HUES6 (cell line): ENCODE results near the gene TMEM82.

Source experiments
- H3K27ac ChIP-seq: 2 replicates; pipeline ENCODE4 v1.7.0; 2013; ENCODE audit warnings: low read depth, mild to moderate bottlenecking, low read length, inconsistent platforms
- H3K27me3 ChIP-seq: 2 replicates; pipeline ENCODE4 v1.6.1; 2013; ENCODE audit warnings: low read length; ENCODE audit not compliant: control insufficient read depth, insufficient read depth
- H3K36me3 ChIP-seq: 2 replicates; pipeline ENCODE4 v1.6.1; 2013; ENCODE audit warnings: low read length; ENCODE audit not compliant: control insufficient read depth, insufficient read depth
- H3K4me1 ChIP-seq: 2 replicates; pipeline ENCODE4 v1.6.1; 2013; ENCODE audit warnings: low read length; ENCODE audit not compliant: control insufficient read depth, insufficient read depth
- H3K4me3 ChIP-seq: 2 replicates; pipeline ENCODE4 v1.5.1; 2013; ENCODE audit warnings: low read depth, low read length
- H3K9ac ChIP-seq: one replicate; pipeline ENCODE4 v1.6.1; 2013; ENCODE audit warnings: mild to moderate bottlenecking, low read length
- H3K9me3 ChIP-seq: 2 replicates; pipeline ENCODE4 v1.6.1; 2013; ENCODE audit warnings: low read depth, low read length; ENCODE audit not compliant: control insufficient read depth, insufficient read depth

TMEM82 gene

GRCh38 chr1:15722411-15722810, 19.9 kb upstream of the TMEM82 start:
- no peaks in the 10 kb centered on the region for H3K9me3 ChIP-seq
- no peaks in the 10 kb centered on the region for H3K4me1 ChIP-seq
- H3K27ac ChIP-seq: no peak overlapping the region
- no peaks in the 10 kb centered on the region for H3K27me3 ChIP-seq
- H3K9ac ChIP-seq: no peak overlapping the region
- no peak overlapping the region for H3K4me3 ChIP-seq
- H3K36me3 ChIP-seq: peaks cover 74% of the 10 kb centered on the region

GRCh38 chr1:15722836-15723532, 19.3 kb upstream of the TMEM82 start:
- peaks cover 74% of the 10 kb centered on the region for H3K36me3 ChIP-seq
- no peak overlapping the region for H3K9ac ChIP-seq
- H3K4me1 ChIP-seq: no peaks in the 10 kb centered on the region
- H3K4me3 ChIP-seq: no peak overlapping the region
- no peaks in the 10 kb centered on the region for H3K9me3 ChIP-seq
- H3K27ac ChIP-seq: no peak overlapping the region; the same call in 1 of the 2 replicates
- H3K27me3 ChIP-seq: no peaks in the 10 kb centered on the region

- Histone ChIP-seq H3K27me3 (no peaks in the 10 kb centered on the region), H3K4me1 (no peaks in the 10 kb centered on the region), H3K36me3 (peaks cover 75% of the 10 kb centered on the region), H3K9ac (no peak overlapping the region), H3K9me3 (no peaks in the 10 kb centered on the region), H3K27ac (no peak overlapping the region), H3K4me3 (no peak overlapping the region)
These were observed 18.6 kb upstream of the TMEM82 start for GRCh38 chr1:15723631-15724246.

- Histone ChIP-seq H3K27ac (no peak overlapping the region), H3K9me3 (no peaks in the 10 kb centered on the region), H3K27me3 (no peaks in the 10 kb centered on the region), H3K4me3 (no peak overlapping the region), H3K9ac (peak overlapping the region; percentile 46), H3K36me3 (peaks cover 73% of the 10 kb centered on the region), H3K4me1 (no peaks in the 10 kb centered on the region)
These were observed 17.1 kb upstream of the TMEM82 start for GRCh38 chr1:15724949-15725880.

- no peaks in the 10 kb centered on the region for H3K9me3 ChIP-seq
- no peaks in the 10 kb centered on the region for H3K27me3 ChIP-seq
- H3K36me3 ChIP-seq: peaks cover 75% of the 10 kb centered on the region
- no peaks in the 10 kb centered on the region for H3K4me1 ChIP-seq
- no peak overlapping the region for H3K9ac ChIP-seq
- H3K27ac ChIP-seq: no peak overlapping the region
- H3K4me3 ChIP-seq: no peak overlapping the region
These were observed 15.8 kb upstream of the TMEM82 start for GRCh38 chr1:15726508-15726907.

GRCh38 chr1:15727021-15727420, 15.3 kb upstream of the TMEM82 start:
- no peak overlapping the region for H3K27ac ChIP-seq
- H3K9ac ChIP-seq: no peak overlapping the region
- H3K27me3 ChIP-seq: no peaks in the 10 kb centered on the region
- H3K9me3 ChIP-seq: no peaks in the 10 kb centered on the region
- no peak overlapping the region for H3K4me3 ChIP-seq
- H3K36me3 ChIP-seq: peaks cover 75% of the 10 kb centered on the region
- H3K4me1 ChIP-seq: no peaks in the 10 kb centered on the region

- no peaks in the 10 kb centered on the region for H3K27me3 ChIP-seq
- no peak overlapping the region for H3K27ac ChIP-seq
- no peaks in the 10 kb centered on the region for H3K4me1 ChIP-seq
- no peaks in the 10 kb centered on the region for H3K9me3 ChIP-seq
- H3K9ac ChIP-seq: no peak overlapping the region
- peaks cover 77% of the 10 kb centered on the region for H3K36me3 ChIP-seq
- no peak overlapping the region for H3K4me3 ChIP-seq
These were observed 14.9 kb upstream of the TMEM82 start for GRCh38 chr1:15727424-15727823.

- Histone ChIP-seq H3K36me3 (peaks cover 77% of the 10 kb centered on the region), H3K4me3 (no peak overlapping the region), H3K27ac (no peak overlapping the region), H3K9ac (no peak overlapping the region), H3K9me3 (no peaks in the 10 kb centered on the region), H3K27me3 (no peaks in the 10 kb centered on the region), H3K4me1 (no peaks in the 10 kb centered on the region)
These were observed 14.3 kb upstream of the TMEM82 start for GRCh38 chr1:15727866-15728534.

- H3K9ac ChIP-seq: no peak overlapping the region
- peaks cover 87% of the 10 kb centered on the region for H3K36me3 ChIP-seq
- H3K27ac ChIP-seq: no peak overlapping the region
- no peaks in the 10 kb centered on the region for H3K4me1 ChIP-seq
- no peak overlapping the region for H3K4me3 ChIP-seq
- no peaks in the 10 kb centered on the region for H3K9me3 ChIP-seq
- no peaks in the 10 kb centered on the region for H3K27me3 ChIP-seq
These were observed 13.2 kb upstream of the TMEM82 start for GRCh38 chr1:15728937-15729657.

- H3K9me3 ChIP-seq: no peaks in the 10 kb centered on the region
- no peak overlapping the region for H3K4me3 ChIP-seq
- H3K9ac ChIP-seq: no peak overlapping the region
- H3K36me3 ChIP-seq: peaks cover 90% of the 10 kb centered on the region
- no peak overlapping the region for H3K27ac ChIP-seq
- H3K4me1 ChIP-seq: no peaks in the 10 kb centered on the region
- no peaks in the 10 kb centered on the region for H3K27me3 ChIP-seq
These were observed 11.9 kb upstream of the TMEM82 start for GRCh38 chr1:15730423-15730822.
